Erythroblast (primary cell): ENCODE data around the gene TBRG4.
"Not testable (repeated sequence)": the region's sequence is repeated elsewhere in the genome, so short reads cannot be mapped to it uniquely, and the experiment has no call there.

Experiments used
- DNase-seq, 2 experiments: peaks; one replicate each; lab custom pipeline; 2025; lab: John Stamatoyannopoulos, UW
- GATA1 ChIP-seq: IDR thresholded peaks from 2 replicates; pipeline ENCODE4 v1.6.1; 2011; ENCODE audit warnings: low read depth, mild to moderate bottlenecking, control low read depth, low read length, moderate library complexity
- POLR2A ChIP-seq: IDR thresholded peaks from 2 replicates; pipeline ENCODE4 v1.6.1; 2011; ENCODE audit warnings: mild to moderate bottlenecking, low read length

TBRG4 gene

GRCh38 chr7:45117582-45117981, 6.1 kb upstream of the TBRG4 start:
- TF ChIP-seq GATA1 (no peak), POLR2A (no peak)
- no peak for DNase-seq

- no peak for DNase-seq
- TF ChIP-seq GATA1 (no peak), POLR2A (no peak)
Observed at GRCh38 chr7:45116048-45116447, 4.6 kb upstream of the TBRG4 start.

- TF ChIP-seq GATA1: no peak
- no peak for TF ChIP-seq POLR2A
- DNase-seq: no peak
Observed at GRCh38 chr7:45114926-45115325, 3.4 kb upstream of the TBRG4 start.

- DNase-seq: not testable (repeated sequence)
Observed at GRCh38 chr7:45114257-45114656, 2.8 kb upstream of the TBRG4 start.

GRCh38 chr7:45112648-45113047, 1.2 kb upstream of the TBRG4 start:
- no peak for DNase-seq
- TF ChIP-seq POLR2A (no peak), GATA1 (no peak)

- DNase-seq: no peak
- TF ChIP-seq GATA1 (no peak), POLR2A (no peak)
Observed at GRCh38 chr7:45108863-45109262, 2.6 kb downstream of the TBRG4 start.

GRCh38 chr7:45107356-45107755, 4.1 kb downstream of the TBRG4 start:
- TF ChIP-seq GATA1 (no peak), POLR2A (no peak)
- no peak for DNase-seq

- DNase-seq: no peak
- no peak for TF ChIP-seq GATA1
- no peak for TF ChIP-seq POLR2A
Observed at GRCh38 chr7:45106820-45107219, 4.7 kb downstream of the TBRG4 start.

- TF ChIP-seq GATA1: no peak
- TF ChIP-seq POLR2A: no peak
- DNase-seq: no peak
Observed at GRCh38 chr7:45105588-45106188, 5.8 kb downstream of the TBRG4 start.

GRCh38 chr7:45104844-45105587, 6.5 kb downstream of the TBRG4 start:
- TF ChIP-seq POLR2A: no peak
- TF ChIP-seq GATA1: no peak
- DNase-seq: no peak

GRCh38 chr7:45103958-45104843, 7.3 kb downstream of the TBRG4 start:
- DNase-seq: no peak
- TF ChIP-seq POLR2A (no peak), GATA1 (no peak)

GRCh38 chr7:45102785-45103712, 8.4 kb downstream of the TBRG4 start:
- no peak for DNase-seq
- no peak for TF ChIP-seq POLR2A
- TF ChIP-seq GATA1: no peak

GRCh38 chr7:45101748-45102147, 9.7 kb downstream of the TBRG4 start:
- TF ChIP-seq GATA1: no peak
- no peak for TF ChIP-seq POLR2A
- no peak for DNase-seq
